ENCODE results near the gene UTP11.

- no peak for TF ChIP-seq POLR2A (IDR thresholded peaks at IDR 0.05; ENCODE audit: low read length)
- TF ChIP-seq GATA1 (IDR thresholded peaks at IDR 0.05; ENCODE audit: low read depth, low read length): no peak
These were observed 9.0 kb upstream of the UTP11 start for GRCh38 chr1:38003261-38004250.

Measured in erythroblast (primary cell).